ENCODE measurements around the gene MYO7A. TPM values are rescaled to one million over a fixed set of nuclear protein-coding genes. Genes with fewer than 3 reads are reported as not detected.

MYO7A gene
- total RNA-seq, 1 donor from 2014 or later: not detected

DNA sequence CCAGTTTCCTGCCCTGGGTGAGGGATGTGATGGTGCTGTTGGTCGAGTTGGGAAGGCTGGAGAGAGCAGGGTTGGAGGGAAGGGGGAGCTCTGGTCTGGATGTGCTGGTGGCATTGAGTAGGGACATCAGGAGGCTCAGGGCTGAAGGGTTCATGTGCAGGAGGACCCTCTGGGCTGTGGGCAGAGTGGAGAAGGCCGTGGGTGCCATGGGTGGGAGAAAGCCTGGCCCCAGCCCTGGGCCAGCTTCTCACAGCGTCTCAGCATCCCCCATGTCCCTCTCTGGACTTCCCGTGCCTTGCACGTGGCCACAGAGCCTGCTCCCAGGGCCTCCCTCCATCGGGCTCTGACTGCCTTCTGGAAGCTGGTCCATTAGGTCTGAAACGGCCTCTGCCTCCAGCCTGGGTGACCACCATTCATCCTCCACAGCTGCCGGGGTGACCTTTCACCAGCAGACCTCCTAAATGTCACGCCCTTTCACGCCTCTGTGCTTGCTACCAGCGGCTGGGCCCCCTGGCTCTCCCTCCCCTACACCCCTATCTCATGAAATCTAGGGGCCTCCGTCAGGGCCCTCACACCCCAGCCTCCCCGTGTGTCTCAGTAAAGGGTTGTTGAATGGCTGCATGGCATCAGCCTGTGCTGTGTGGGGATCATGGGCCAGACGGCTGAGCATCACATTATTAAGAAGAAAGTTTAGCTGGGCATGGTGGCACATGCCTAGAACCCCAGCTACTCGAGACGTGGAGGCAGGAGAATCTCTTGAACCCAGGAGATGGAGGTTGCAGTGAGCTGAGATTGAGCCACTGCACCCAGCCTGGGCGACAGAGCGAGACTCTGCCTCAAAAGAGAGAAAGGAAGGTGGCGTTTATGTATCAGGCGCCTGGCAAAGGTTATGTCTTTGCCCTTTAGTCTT is 25.5 kb downstream of the MYO7A start:
- Mint-ChIP-seq H3K27ac (ENCODE audit: unreplicated experiment) (no peak overlapping the region), H3K4me3 (ENCODE audit: unreplicated experiment) (no peak overlapping the region), H3K4me1 (ENCODE audit: unreplicated experiment) (peaks cover 3% of the 10 kb centered on the region), H3K9me3 (ENCODE audit: unreplicated experiment) (no peaks in the 10 kb centered on the region), H3K36me3 (ENCODE audit: unreplicated experiment) (no peaks in the 10 kb centered on the region), H3K27me3 (ENCODE audit: unreplicated experiment) (peaks cover 12% of the 10 kb centered on the region)
- TF ChIP-seq, protein P1, sequence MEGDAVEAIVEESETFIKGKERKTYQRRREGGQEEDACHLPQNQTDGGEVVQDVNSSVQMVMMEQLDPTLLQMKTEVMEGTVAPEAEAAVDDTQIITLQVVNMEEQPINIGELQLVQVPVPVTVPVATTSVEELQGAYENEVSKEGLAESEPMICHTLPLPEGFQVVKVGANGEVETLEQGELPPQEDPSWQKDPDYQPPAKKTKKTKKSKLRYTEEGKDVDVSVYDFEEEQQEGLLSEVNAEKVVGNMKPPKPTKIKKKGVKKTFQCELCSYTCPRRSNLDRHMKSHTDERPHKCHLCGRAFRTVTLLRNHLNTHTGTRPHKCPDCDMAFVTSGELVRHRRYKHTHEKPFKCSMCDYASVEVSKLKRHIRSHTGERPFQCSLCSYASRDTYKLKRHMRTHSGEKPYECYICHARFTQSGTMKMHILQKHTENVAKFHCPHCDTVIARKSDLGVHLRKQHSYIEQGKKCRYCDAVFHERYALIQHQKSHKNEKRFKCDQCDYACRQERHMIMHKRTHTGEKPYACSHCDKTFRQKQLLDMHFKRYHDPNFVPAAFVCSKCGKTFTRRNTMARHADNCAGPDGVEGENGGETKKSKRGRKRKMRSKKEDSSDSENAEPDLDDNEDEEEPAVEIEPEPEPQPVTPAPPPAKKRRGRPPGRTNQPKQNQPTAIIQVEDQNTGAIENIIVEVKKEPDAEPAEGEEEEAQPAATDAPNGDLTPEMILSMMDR (IDR thresholded peaks at IDR 0.05): no peak
- DNase-seq (ENCODE audit: extremely low spot score, unreplicated experiment): no peak

DNA sequence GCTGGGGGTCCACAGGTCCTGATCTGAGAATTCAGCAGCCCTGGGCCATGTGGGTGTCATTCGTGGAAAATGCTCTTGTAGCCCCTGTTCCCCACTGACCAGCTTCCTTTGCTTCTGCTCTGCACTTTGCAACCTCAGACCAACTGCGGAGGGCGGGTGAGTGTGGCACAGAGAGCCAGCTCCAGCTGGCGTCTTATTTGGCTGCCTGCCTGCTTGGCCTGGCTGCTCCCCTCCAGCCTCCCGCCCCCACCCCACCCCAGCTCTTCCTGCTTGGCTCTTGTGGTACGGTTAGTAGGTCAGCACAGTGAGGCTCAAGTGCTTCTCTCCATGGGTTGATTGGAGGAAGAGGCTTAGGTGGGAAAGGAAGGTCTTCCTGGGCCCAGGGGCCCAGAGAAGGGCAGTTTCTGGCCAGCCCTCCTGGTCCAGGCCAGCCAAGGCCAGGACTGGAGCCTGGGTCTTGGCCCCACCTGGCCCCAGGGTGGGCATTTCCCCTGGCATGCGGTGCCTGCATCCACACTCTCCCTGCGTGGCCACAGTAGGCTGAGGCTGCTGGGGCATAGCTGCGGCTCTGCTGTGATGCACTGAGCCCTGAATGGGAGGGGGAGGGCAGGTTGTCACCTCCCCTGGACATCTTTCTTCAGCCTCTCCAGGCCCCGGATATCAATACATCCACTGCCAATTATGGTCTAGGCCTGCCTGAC is 26.5 kb downstream of the MYO7A start:
- DNase-seq (ENCODE audit: extremely low spot score, unreplicated experiment): no peak
- no peaks in the 10 kb centered on the region for H3K9me3 Mint-ChIP-seq (ENCODE audit: unreplicated experiment)
- no peak overlapping the region for H3K4me3 Mint-ChIP-seq (ENCODE audit: unreplicated experiment)
- peaks cover 3% of the 10 kb centered on the region for H3K4me1 Mint-ChIP-seq (ENCODE audit: unreplicated experiment)
- TF ChIP-seq, protein P1 (IDR thresholded peaks at IDR 0.05): no peak
- no peaks in the 10 kb centered on the region for H3K36me3 Mint-ChIP-seq (ENCODE audit: unreplicated experiment)
- peaks cover 16% of the 10 kb centered on the region for H3K27me3 Mint-ChIP-seq (ENCODE audit: unreplicated experiment)
- H3K27ac Mint-ChIP-seq (ENCODE audit: unreplicated experiment): no peak overlapping the region

DNA sequence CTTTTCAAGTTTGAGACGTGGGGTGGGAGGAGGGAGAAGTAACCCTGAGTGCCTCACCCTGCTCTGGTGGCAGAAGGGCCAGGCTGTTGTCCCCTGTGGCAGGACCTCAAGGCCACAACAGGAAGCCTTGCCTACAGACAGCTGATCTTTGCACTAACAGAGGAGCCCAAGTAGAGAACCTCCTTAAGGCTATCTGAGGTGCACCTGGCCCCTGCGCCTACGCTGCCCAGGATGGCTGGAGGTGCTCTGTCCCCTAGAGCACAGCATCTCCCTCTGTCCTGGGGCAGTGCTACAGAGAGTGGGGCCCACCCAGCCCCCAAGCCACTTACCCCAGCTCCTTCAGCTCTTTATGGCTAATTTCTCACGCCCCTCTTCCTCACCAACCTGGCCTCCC is 27.0 kb downstream of the MYO7A start:
- no peaks in the 10 kb centered on the region for H3K36me3 Mint-ChIP-seq (ENCODE audit: unreplicated experiment)
- no peak overlapping the region for H3K4me3 Mint-ChIP-seq (ENCODE audit: unreplicated experiment)
- DNase-seq (ENCODE audit: extremely low spot score, unreplicated experiment): no peak
- peaks cover 3% of the 10 kb centered on the region for H3K4me1 Mint-ChIP-seq (ENCODE audit: unreplicated experiment)
- H3K27me3 Mint-ChIP-seq (ENCODE audit: unreplicated experiment): peaks cover 19% of the 10 kb centered on the region
- H3K9me3 Mint-ChIP-seq (ENCODE audit: unreplicated experiment): no peaks in the 10 kb centered on the region
- H3K27ac Mint-ChIP-seq (ENCODE audit: unreplicated experiment): no peak overlapping the region
- TF ChIP-seq, protein P1 (IDR thresholded peaks at IDR 0.05): no peak

DNA sequence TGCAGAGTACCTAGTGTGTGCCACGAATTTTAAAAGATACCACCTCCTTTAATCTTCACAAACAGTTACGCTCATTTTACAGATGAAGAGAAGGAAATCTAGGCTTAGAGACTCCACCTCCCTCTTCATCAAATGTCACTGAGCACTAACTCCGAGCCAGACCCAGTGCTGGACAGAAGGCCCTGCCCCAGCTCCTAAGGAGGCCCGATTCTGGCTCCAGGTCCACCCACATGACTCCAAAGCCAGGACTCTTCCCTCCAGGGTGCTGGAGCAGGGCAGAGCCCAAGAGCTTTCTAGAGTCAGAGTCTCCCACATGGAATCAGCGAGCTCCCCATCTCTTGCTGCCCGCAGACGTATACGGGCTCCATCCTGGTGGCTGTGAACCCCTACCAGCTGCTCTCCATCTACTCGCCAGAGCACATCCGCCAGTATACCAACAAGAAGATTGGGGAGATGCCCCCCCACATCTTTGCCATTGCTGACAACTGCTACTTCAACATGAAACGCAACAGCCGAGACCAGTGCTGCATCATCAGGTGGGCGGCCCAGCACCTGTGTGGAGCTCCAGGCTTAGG is 27.6 kb downstream of the MYO7A start:
- Mint-ChIP-seq H3K27ac (ENCODE audit: unreplicated experiment) (no peak overlapping the region), H3K9me3 (ENCODE audit: unreplicated experiment) (no peaks in the 10 kb centered on the region), H3K4me1 (ENCODE audit: unreplicated experiment) (peaks cover 3% of the 10 kb centered on the region), H3K4me3 (ENCODE audit: unreplicated experiment) (no peak overlapping the region), H3K27me3 (ENCODE audit: unreplicated experiment) (peaks cover 21% of the 10 kb centered on the region), H3K36me3 (ENCODE audit: unreplicated experiment) (no peaks in the 10 kb centered on the region)
- TF ChIP-seq, protein P1 (IDR thresholded peaks at IDR 0.05): no peak
- DNase-seq (ENCODE audit: extremely low spot score, unreplicated experiment): no peak
